HL-60 (cell line): Measurements from ENCODE around the gene HSPA1L.

Source experiments
- DNase-seq, 2 experiments: peaks; one replicate each; pipeline ENCODE4 v3.0.0-alpha.2; 2010 to 2020; ENCODE audit warnings: low read depth in 1 of 2, low spot score in 1 of 2
- H3K27ac ChIP-seq: fragments of 250-450 bp; sonication (Bioruptor Pico); replicated peaks from 2 replicates; pipeline ENCODE4 v1.5.1; 2020; ENCODE audit warnings: mild to moderate bottlenecking, moderate library complexity
- H3K27me3 ChIP-seq: fragments of 250-450 bp; sonication (Bioruptor Pico); 2 replicates; pipeline ENCODE4 v1.5.1; 2021; ENCODE audit warnings: mild to moderate bottlenecking, moderate library complexity; ENCODE audit not compliant: insufficient read depth, poor library complexity, severe bottlenecking
- H3K4me3 ChIP-seq: replicated peaks from 2 replicates; pipeline ENCODE4 v1.5.1; 2011; ENCODE audit warnings: mild to moderate bottlenecking, control low read depth, low read length; ENCODE audit not compliant: insufficient read depth
- CTCF ChIP-seq: IDR thresholded peaks from one replicate; pipeline ENCODE4 v1.5.1; 2011; ENCODE audit warnings: low read length, control low read depth, inconsistent platforms; ENCODE audit not compliant: insufficient read depth
- GABPA ChIP-seq: IDR thresholded peaks from 2 replicates; pipeline ENCODE4 v1.6.1; 2012; ENCODE audit warnings: low read depth
- POLR2AphosphoS5 ChIP-seq: IDR thresholded peaks from 2 replicates; pipeline ENCODE4 v1.6.1; 2012; ENCODE audit warnings: low read depth
- REST ChIP-seq: IDR thresholded peaks from 2 replicates; pipeline ENCODE4 v1.6.1; 2012; ENCODE audit warnings: low read depth; ENCODE audit not compliant: insufficient replicate concordance
- SPI1 ChIP-seq: IDR thresholded peaks from 2 replicates; pipeline ENCODE4 v1.6.1; 2012; ENCODE audit warnings: low read depth, mild to moderate bottlenecking, borderline replicate concordance

The HSPA1L gene

GRCh38 chr6:31770860-31771259 is 44.2 kb downstream of the HSPA1L start:
- TF ChIP-seq SPI1 (no peak), POLR2AphosphoS5 (no peak), CTCF (no peak), GABPA (no peak), REST (no peak)
- H3K27ac ChIP-seq = no peak overlapping the region
- no peak for DNase-seq
- H3K4me3 ChIP-seq = no peak overlapping the region
- H3K27me3 ChIP-seq = no peaks in the 10 kb centered on the region

GRCh38 chr6:31769684-31770371 is 45.3 kb downstream of the HSPA1L start:
- Histone ChIP-seq H3K27ac (no peak overlapping the region), H3K27me3 (no peaks in the 10 kb centered on the region), H3K4me3 (no peak overlapping the region)
- DNase-seq = peak; percentile 73 to 90
- TF ChIP-seq GABPA (no peak), CTCF (peak; percentile 93)

GRCh38 chr6:31768363-31769257 is 46.5 kb downstream of the HSPA1L start:
- peak; percentile 14 to 45 for DNase-seq
- Histone ChIP-seq H3K27me3 (no peaks in the 10 kb centered on the region), H3K27ac (peak overlapping the region; percentile 41), H3K4me3 (no peak overlapping the region)
- TF ChIP-seq POLR2AphosphoS5 (no peak), CTCF (no peak), SPI1 (peak; percentile 57; the same call in 1 of the 2 replicates)

- DNase-seq = no peak
- no peak for TF ChIP-seq POLR2AphosphoS5
- TF ChIP-seq GABPA = no peak
- no peak for TF ChIP-seq REST
- TF ChIP-seq CTCF = no peak
- no peak for TF ChIP-seq SPI1
These were observed 47.9 kb downstream of the HSPA1L start for GRCh38 chr6:31767096-31767645.

More at GRCh38 chr6:31767096-31767645, 47.9 kb downstream of the HSPA1L start:
- Histone ChIP-seq H3K27me3 (no peaks in the 10 kb centered on the region), H3K27ac (no peak overlapping the region), H3K4me3 (no peak overlapping the region)
